Testis (tissue), 2 donors: ENCODE measurements around the gene LRMDA.

ENCODE experiments used
- CTCF ChIP-seq, 3 experiments: fragments of 450-650 bp in 2 of 3; fragments of 200-600 bp in 1 of 3; sonication (generic) in 1 of 3; IDR thresholded peaks; one replicate each; pipeline ENCODE4 v1.5.1; 2016 to 2019; ENCODE audit warnings: antibody characterized with exemption in 3 of 3, mild to moderate bottlenecking in 2 of 3, moderate library complexity in 1 of 3
- POLR2A ChIP-seq: fragments of 450-650 bp; IDR thresholded peaks from one replicate; pipeline ENCODE4 v1.6.1; 2017; ENCODE audit warnings: antibody characterized with exemption, mild to moderate bottlenecking, moderate library complexity

DNA sequence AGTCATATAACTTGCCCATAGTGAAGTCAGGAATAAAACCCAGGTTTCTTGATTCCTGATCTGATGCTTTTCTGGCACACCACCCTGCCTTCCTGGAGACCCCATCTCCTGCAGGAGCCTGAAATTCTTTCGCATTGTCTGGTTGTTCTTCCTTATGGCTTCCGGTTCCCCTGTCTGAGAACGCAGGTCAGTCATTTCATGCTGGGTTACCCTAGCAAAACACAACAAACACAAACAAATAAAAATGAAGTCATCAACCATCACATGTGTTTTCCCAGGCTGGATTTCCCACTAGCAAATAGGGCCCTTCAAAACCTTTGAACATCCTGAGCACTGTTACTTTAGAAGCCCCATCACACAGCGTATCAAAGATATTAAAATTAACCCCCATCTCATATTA, 569.6 kb downstream of the LRMDA start:
- TF ChIP-seq POLR2A, result no peak
- TF ChIP-seq CTCF (IDR thresholded peaks at IDR 0.05), result no peak
